GM18951 (cell line): ENCODE data around the gene SLC25A26.

Experiments used
- POLR2A ChIP-seq: IDR thresholded peaks from 4 replicates; pipeline ENCODE4 v1.6.1; 2011; ENCODE audit warnings: mild to moderate bottlenecking; ENCODE audit not compliant: insufficient read length, insufficient read depth; ENCODE audit errors: extremely low read depth
- in situ Hi-C: fragments of 300-500 bp; cut with MboI; formaldehyde crosslinking; loops from one replicate; pipeline ENCODE4 v1.12.0; 2022; ENCODE audit warnings: low sequenced_read_pairs, mixed read lengths, inconsistent platforms; ENCODE audit not compliant: unreplicated experiment

The SLC25A26 gene

GRCh38 chr3:66366747-66367146, 145.9 kb downstream of the SLC25A26 start:
- no peak for TF ChIP-seq POLR2A
- in situ Hi-C loops, result no loop called here

DNA sequence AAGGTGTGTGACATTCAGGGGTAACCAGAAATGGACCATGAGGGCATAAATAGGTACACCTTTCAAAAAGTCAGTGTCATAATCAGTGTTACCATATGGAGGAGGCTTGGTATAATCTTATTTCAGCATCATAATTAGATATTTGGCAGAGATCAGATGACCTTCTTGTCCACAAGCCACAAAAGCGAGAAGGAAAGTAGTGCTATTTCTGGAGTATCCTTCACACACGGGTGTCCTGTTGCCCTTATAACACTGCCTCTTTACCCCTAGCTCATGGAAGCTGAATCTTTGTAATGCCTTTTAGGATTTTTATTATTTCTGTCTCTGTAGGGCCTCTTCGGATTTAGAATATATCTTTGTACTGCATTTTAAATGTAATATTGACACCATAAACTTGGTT, 147.2 kb downstream of the SLC25A26 start:
- in situ Hi-C loops, result no loop called here
- TF ChIP-seq POLR2A, result no peak

- in situ Hi-C loops, result no loop called here
- TF ChIP-seq POLR2A, result no peak
Measured at GRCh38 chr3:66370179-66370578, 149.4 kb downstream of the SLC25A26 start.

- in situ Hi-C loops, result no loop called here
- TF ChIP-seq POLR2A, result no peak
Measured at GRCh38 chr3:66371432-66371831, 150.6 kb downstream of the SLC25A26 start.

- in situ Hi-C loops, result no loop called here
- TF ChIP-seq POLR2A, result no peak
Measured at GRCh38 chr3:66372681-66373350, 152.0 kb downstream of the SLC25A26 start.

DNA sequence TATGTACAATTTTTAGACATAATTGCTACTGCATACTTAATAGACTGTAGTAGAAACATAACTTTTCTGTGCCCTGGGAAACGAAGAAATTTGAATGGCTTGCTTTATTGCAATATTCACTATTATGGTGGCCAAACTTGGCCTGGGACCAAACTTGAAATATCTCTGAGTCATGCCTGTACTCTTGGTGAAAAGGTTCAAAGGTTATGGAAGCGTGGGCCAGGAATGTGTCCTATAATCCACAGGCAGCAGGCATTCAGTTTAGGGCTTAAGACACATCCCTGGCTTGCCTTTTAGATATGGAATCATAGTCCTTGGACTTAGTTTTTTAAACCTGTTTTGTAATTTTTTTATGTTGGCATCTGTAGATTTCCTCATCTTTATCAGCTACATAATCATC, 155.8 kb downstream of the SLC25A26 start:
- in situ Hi-C loops, result loop anchor here (25.0 kb wide), 1 partner anchor 89 kb away; no protein-coding TSS in a partner anchor

DNA sequence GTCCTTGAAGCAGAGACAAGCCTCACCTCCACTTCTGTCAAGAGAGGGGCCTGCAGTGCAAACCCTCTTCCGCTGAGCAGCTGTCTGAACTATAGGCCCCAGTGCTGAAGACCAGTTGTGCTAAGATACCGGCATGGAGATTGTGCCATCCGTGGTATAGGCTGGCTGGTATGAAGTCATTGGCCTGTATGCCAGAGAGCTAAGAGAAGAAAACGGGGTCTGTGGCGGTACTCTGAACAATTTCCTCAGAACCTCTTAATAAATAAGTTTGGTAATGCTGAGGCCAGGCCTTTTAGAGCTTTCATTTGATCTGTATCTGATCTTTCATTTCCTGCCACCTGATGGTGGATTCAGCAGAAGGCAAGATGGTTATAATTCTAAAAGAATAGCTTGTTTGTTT, 157.0 kb downstream of the SLC25A26 start:
- in situ Hi-C loops, result loop anchor here (25.0 kb wide), 1 partner anchor 90 kb away; no protein-coding TSS in a partner anchor
- no peak for TF ChIP-seq POLR2A

More for the DNA sequence above, 155.8 kb downstream of the SLC25A26 start:
- TF ChIP-seq POLR2A, result no peak

GRCh38 chr3:66378256-66378655, 157.5 kb downstream of the SLC25A26 start:
- TF ChIP-seq POLR2A, result no peak

GRCh38 chr3:66379565-66379964, 158.8 kb downstream of the SLC25A26 start:
- in situ Hi-C loops, result loop anchor here (25.0 kb wide), 1 partner anchor 92 kb away; no protein-coding TSS in a partner anchor
- no peak for TF ChIP-seq POLR2A

More at GRCh38 chr3:66378256-66378655, 157.5 kb downstream of the SLC25A26 start:
- in situ Hi-C loops, result loop anchor here (25.0 kb wide), 1 partner anchor 91 kb away; no protein-coding TSS in a partner anchor

DNA sequence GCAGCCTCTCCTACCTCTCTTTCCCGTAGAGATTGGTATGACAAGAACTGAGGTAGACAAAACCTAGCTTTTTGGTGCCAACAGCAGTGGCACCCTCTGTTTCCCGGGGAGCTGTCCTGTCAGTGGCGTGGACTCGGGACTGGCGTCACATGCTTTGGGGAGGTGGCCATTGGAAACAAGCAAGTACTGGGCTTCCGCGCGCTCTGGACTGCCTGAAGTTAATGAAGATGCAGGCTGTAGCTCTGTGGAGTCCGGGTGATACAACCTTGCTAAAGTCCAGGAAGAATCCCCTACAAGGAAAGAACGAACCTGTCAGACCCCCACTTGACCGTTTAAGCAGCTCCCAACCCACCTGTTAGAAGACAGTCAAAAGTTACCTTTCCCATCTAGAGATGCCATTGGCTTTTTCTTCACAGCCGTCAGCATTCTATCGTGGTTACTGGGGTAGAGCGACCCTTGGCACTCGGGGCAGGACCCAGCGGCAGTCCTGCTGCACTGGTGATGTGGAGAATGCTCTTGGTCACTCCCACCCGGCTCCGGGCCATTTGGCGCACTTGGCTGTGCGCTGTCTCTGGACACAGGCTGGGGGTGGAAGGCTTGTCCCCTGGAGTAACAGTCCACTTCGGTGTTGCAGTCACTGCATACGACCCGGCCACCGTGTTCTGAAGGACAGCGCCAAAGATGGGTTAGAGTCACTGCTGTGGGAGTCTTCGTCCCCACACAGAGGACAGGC, 159.6 kb downstream of the SLC25A26 start:
- no peak for TF ChIP-seq POLR2A
- in situ Hi-C loops, result loop anchor here (25.0 kb wide), 1 partner anchor 93 kb away; no protein-coding TSS in a partner anchor

- in situ Hi-C loops, result loop anchor here (25.0 kb wide), 1 partner anchor 94 kb away; no protein-coding TSS in a partner anchor
- no peak for TF ChIP-seq POLR2A
Measured at GRCh38 chr3:66381626-66382025, 160.8 kb downstream of the SLC25A26 start.

GRCh38 chr3:66382142-66382541, 161.3 kb downstream of the SLC25A26 start:
- no peak for TF ChIP-seq POLR2A
- in situ Hi-C loops, result loop anchor here (25.0 kb wide), 1 partner anchor 95 kb away; no protein-coding TSS in a partner anchor

DNA sequence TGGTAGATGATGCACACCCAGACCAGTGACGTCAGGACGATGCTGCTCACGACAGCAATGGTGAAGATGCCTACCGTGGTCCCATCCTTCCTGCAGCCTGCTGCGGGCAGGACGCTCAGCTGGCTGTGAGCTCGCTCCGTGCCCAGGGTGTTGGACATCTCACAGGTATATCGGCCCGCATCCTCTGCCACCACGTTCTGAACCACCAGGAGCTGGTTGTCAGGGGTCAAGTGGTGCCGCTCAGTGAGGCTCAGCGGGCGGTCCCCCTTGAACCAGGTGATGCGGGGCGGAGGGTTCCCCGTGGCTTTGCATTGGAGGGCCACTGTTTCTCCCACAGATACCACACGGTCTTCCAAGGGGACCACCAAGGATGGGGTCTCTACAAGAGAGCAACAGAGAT, 162.2 kb downstream of the SLC25A26 start:
- no peak for TF ChIP-seq POLR2A
- in situ Hi-C loops, result loop anchor here (25.0 kb wide), 1 partner anchor 96 kb away; no protein-coding TSS in a partner anchor
